HL-60/S4 (cell line): Measurements from ENCODE around the gene MYO1E.

Experiments
- in situ Hi-C: fragments of 300-500 bp; cut with MboI; formaldehyde crosslinking; loops from 2 replicates; pipeline ENCODE4 v1.14.3; 2022; ENCODE audit warnings: low sequenced_read_pairs

MYO1E gene

DNA sequence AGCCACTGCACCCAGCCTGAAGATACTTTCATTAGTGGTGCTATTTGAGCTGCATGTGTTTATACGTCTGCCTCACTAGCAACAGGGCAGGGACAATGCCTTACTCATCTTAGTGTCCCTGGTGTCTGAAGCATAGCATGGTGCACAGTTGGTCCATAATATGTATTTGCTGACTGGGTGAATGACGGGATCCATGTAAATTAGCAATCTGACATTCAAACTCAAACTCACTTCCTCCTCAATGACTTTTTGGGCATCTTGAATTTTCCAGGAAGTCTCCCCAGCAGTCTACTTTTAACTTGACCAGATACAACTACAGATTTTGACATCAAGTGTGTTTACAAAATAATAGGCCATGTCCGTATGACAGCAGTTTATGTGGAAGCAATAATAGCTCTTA is 169.0 kb downstream of the MYO1E start:
- in situ Hi-C loops, result no loop called here

DNA sequence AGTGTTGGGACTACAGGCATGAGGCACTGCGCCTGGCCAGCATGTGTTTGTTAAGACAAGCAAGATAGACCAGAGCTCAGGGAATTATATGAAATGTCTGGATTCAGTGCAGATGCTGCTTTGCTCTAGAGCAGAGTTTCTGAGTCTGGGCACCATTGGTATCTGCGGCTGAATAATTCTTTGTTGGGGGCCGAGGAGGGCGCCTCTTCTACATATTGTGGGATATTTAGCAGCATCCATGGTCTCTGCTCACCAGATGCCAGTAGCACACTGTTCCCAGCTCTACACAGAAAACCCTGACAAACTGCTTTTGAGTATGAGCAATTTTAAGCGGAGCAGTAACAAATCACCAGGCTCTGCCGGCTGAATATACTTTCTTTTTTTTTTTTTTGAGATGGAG is 169.7 kb downstream of the MYO1E start:
- in situ Hi-C loops, result no loop called here

DNA sequence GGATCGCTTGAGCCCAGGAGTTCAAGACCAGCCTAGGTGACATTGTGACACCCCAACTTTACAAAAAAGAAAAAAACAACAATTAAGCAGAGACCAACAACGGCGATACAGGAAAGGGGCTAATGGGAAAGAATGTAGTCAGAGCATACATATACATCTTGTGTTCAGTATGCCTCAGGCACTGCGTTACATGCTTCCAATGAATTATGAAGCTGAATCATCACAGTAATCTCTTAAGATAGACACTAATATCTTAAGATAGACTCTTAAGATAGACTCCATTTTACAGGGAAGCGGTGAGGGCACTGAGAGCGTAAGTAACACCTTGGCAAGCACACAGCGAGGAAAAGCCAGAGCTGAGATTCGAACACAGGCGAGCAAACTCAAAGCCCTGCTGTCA is 172.1 kb downstream of the MYO1E start:
- in situ Hi-C loops, result no loop called here

DNA sequence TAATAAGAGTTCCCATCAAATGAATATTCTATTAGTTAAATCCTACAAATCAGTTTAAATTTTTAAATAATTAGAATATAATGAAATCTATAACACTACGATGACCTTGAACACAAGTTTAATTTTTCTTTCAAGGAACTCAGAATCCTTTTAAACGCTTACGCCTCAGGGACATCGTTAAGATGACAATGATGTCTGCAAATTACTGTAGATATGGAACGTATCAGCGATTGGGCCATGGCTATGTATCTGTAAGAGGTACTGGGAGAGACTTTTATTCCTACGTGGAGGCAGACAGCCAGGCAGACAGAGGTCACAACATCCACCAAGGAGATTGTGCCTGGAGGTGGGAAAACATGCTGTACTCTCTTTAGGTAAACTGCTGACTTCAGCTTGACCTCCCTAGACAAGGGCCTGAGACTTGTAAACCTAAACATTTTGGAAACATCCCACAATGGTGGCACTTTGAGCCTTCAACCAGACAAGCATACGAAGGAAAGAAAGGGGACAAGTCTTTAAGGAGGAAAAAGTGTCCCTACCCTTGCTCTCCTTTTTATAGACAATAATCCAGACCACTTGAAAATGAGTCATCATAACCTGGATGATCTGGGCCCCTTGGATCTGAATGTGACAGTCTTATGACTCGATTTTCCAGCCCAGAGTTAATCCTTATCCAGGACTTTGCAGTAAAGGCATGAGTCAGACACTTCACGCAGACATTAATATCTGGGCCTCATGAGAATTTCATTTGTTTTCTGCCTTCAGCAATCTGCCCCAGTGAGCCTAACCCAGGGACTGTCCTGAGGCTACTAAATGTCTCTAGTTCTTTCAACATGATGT is 172.8 kb downstream of the MYO1E start:
- in situ Hi-C loops, result no loop called here

DNA sequence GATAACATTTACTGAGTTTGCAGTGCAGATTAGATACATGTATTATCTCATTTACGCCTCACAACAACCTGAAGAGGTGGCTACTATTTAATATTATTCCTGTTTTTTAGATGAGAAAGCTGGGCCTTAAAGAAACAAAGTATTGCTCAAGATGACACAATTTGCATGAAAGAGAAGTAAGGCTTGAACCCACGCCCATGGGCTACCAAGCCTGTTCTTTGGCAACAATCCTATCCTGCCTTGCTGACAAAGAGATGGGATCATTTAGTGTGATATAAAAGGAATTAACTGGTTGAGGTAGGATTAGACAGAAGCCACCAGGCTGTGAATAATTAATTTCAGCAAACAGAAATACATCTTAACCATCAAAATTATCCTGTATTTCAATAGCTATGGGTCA is 175.2 kb downstream of the MYO1E start:
- in situ Hi-C loops, result no loop called here

DNA sequence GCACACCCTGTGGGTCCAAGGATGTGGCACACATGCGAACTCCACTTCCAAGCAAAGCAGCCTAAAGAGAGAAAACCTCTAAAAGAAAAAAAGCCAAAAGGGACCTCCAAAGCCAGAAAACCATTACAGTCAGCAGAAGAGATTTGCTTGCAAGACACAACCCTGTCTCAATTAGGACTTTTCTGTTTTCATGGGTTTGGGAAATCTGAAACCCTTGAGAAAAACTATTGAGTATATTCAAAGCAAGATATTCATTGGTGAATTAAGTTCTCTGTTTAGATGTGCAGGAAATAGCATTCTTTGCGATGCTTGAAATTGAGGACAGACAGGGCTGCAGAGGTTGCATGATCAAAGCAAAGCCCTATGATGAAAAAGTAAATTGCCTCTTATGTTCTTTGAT is 176.3 kb downstream of the MYO1E start:
- in situ Hi-C loops, result no loop called here

DNA sequence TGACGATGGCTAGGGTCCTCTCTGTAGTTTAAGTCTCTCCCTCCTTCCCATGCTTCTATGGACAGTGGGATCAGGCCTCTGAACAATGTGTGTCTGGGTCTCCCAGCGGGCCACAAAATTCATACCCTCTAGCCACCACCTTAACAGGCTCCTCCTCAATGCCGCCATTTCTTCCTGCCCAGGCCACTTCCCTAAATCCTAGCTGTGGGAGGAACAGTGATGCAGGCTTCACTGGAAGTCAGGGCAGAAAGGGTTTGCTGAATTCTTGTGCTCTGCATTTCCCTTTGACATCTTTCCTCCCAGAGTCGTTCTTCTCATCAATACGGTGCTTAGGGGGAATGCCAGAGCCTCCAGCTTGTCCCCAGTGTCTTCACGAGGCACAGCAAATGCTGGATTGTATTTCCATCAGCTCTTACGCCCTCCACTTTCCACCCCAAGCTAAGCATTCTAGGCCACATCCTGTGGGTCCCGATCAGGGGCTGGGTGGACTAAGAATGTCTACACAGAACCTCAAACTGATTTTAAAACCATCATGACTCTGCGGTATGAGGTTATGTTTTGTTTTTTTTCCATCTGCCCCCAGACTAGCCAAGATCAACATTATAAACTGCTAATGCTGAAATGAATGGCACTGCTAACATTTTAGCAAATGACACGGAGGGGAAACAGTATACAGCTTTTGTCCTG is 177.9 kb downstream of the MYO1E start:
- in situ Hi-C loops, result no loop called here

DNA sequence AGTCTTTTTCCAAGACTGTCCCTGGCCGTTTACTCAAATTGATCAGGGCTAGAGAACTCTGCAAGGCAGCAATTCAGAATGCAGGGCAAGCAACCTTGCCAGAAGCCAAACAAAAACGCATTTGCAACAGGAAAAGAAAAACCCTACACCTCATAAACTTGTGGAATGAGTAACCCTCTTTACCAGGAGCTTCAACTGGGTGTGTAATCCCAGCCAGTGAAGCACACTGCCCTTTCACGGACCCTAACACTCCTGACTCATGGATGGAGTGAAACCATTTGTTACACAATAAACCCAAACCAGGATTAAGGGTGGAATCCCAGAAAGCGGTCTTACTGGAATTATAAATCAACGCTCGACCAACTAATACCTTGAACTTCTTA is 180.8 kb downstream of the MYO1E start:
- in situ Hi-C loops, result no loop called here

DNA sequence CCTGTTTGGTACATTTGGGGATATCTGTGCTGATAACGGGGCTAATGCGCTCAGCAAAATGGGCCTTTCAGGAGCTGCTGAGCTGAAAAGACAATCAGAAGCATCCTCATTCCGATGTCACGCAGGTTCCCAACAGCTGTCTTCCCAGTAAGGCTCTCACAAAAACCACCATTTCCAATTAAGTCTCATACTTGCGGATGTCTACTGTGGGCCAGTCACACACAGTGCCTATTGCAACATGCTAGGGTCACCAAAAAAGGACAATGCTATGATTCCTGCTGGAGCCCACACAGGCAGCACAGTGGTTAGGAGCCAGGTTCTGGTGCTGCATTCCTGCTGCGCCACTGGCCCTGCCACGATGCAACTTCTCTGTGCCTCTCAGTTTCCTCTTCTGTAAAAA is 182.4 kb downstream of the MYO1E start:
- in situ Hi-C loops, result no loop called here

DNA sequence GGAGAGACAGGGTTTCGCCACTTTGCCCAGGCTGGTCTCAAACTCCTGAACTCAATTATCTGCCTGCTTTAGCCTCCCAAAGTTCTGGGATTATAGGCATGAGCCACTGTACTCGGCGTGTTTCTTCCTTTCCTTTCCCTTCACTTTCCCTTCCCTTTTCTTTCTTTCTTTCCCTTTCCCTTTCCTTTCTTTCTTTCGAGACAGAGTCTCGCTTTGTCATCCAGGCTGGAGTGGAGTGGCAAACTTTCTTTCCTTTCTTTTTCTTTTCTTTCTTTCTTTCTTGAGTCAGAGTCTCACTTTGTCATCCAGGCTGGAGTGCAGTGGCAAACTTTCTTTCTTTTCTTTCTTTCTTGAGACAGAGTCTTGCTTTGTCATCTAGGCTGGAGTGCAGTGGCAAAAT is 183.4 kb downstream of the MYO1E start:
- in situ Hi-C loops, result no loop called here

- in situ Hi-C loops, result no loop called here
These were observed 186.2 kb downstream of the MYO1E start for GRCh38 chr15:59186501-59186900.

GRCh38 chr15:59185725-59186124 is 186.9 kb downstream of the MYO1E start:
- in situ Hi-C loops, result no loop called here

- in situ Hi-C loops, result no loop called here
These were observed 191.6 kb downstream of the MYO1E start for GRCh38 chr15:59180945-59181600.

GRCh38 chr15:59179717-59180116 is 193.0 kb downstream of the MYO1E start:
- in situ Hi-C loops, result no loop called here

DNA sequence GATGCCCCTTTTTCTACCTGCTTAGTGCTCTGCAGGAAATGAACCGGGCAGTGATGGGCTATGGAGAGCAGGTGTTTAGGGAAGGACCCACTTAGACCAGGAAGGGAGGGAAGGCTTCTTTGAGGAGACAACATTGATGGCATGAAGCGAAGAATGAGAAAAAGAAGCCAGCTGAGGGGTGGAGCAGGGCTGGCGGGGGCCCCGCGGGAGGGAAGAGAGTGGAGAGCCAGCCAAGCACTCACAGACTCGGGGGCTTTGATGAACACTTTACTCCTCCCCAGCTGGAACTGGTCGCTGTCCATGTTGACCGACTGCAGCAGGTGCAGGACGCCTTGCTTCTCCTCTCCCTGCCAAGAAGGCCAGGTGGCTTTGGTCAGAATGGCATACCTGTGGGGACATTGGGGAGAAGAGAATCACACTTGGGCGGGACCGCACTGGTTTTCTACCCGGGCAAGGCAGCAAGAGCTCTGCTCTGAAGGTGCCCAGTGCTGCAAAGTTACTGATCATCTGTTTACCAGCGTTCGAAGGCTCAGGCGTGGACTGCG is 194.4 kb downstream of the MYO1E start:
- in situ Hi-C loops, result no loop called here

- in situ Hi-C loops, result no loop called here
These were observed 195.4 kb downstream of the MYO1E start for GRCh38 chr15:59177317-59177660.

- in situ Hi-C loops, result no loop called here
These were observed 195.9 kb downstream of the MYO1E start for GRCh38 chr15:59176653-59177316.

DNA sequence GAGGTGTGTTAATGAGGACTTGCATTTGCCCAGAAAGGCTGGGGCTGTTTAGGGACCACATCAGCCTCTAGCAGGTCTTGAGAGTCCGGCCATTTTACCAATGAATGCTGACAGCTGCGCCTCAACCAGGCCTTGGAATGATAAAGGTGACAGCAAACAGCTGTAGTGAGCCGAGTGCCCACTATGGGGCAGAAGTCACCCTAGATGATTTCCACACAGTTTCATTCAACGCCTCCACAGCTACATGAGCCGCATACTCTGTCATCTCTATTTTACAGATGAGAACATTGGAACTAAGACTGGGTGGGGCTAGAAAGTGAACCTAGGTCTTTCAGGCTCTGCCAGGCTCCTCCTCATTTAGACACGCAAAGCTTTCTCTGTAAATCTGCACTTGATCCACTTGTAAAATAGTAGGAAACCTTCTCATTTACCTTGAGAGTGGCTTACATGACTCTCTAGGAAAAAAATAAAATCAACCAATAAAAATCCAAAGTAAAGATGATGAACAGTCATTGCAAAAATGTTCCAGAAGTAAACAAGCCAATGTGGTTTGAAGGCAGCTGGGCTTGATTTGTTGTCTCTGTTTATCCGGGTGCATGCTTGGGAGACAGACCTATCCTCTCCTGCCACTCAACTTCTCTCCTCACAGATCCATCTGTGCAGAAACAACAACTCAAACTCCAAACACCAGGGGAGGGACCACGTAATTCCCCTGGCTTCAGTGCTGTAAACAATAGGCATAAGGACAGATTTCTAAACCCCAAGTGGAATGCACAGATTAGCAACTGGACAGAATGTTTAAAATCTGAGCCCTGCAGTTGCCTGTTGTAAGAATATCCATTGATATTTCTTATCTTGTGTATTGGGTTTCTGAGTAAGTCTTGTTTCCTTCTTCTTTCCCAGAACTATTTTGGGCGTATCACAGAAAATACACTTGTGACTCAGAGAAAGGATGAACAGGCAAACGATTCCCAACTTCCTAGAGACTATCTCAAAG is 197.5 kb downstream of the MYO1E start:
- in situ Hi-C loops, result loop anchor here (25.0 kb wide), 1 partner anchor 312 kb away; no protein-coding TSS in a partner anchor

DNA sequence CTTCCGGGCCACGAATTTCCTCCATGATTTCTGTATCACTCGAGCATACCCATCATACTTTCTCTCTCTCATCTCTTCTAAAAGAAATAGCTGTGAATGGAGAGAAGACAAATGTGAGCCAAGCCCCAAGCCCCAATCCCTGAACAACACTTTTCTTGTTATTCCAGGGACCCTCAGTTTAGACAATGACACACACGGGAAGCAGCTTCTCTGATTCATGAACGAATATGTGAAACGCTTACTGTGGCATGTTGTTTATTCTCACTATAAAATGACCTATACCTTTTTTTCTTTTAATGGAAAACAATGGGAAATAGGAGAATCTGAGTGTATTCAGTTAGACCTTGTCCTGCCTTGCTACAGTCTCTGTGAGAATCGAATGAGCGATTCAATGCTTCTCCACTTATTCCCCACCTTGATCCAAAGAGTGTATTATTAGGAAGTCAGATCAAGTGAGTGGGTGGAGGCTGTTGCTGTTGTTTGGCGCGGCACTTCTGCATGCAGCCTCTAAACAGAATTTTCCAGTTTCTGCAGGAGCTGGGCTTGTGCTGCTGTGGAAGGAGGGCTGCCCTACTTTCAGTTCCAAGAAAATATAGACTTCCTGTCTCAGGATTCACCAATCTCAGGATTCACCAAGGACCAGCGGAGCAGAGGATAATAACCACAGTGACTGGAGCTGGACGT is 198.4 kb downstream of the MYO1E start:
- in situ Hi-C loops, result loop anchor here (25.0 kb wide), 1 partner anchor 313 kb away; no protein-coding TSS in a partner anchor
